HEK293T (cell line): Measurements from ENCODE around the gene LTBP4.

Source experiments
- ELF4 ChIP-seq: fragments of 450-650 bp; IDR thresholded peaks from 2 replicates; pipeline ENCODE4 v1.6.1; 2017; ENCODE audit warnings: antibody characterized with exemption
- FOXA1 ChIP-seq: fragments of 450-650 bp; IDR thresholded peaks from 2 replicates; pipeline ENCODE4 v1.6.1; 2016; ENCODE audit warnings: mild to moderate bottlenecking
- SP1 ChIP-seq: fragments of 450-650 bp; IDR thresholded peaks from 2 replicates; pipeline ENCODE4 v1.6.1; 2017

GRCh38 chr19:40672038-40672437 lies 70.9 kb downstream of the LTBP4 start:
- TF ChIP-seq SP1 (no peak), FOXA1 (no peak), ELF4 (no peak)
